SK-N-SH (cell line): Measurements from ENCODE around the gene PLXNA4. TPM values are rescaled to one million over a fixed set of nuclear protein-coding genes. Genes with fewer than 3 reads are reported as not detected.

Experiments used
- CTCF ChIA-PET: fragments of 300-600, 350-600 bp; formaldehyde crosslinking; extraction: SDS; loops from one replicate; lab custom pipeline; 2021; lab: Yijun Ruan, JAX
- POLR2A ChIA-PET: fragments of 350-600 bp; sonication (Branson Sonifier 250); formaldehyde crosslinking; extraction: SDS; loops from one replicate; lab custom pipeline; 2020; ENCODE audit warnings: antibody characterized with exemption, inconsistent platforms; lab: Yijun Ruan, JAX
- DNase-seq: peaks from one replicate; pipeline ENCODE4 v3.0.0; 2012
- H2AFZ ChIP-seq: fragments of 200-600 bp; sonication (generic); 2 replicates; pipeline ENCODE4 v1.8.1; 2016; ENCODE audit warnings: antibody characterized with exemption, mild to moderate bottlenecking, low read depth
- H3F3A ChIP-seq: fragments of 200-600 bp; sonication (generic); replicated peaks from 2 replicates; pipeline ENCODE3; 2016; ENCODE audit warnings: antibody characterized with exemption, mild to moderate bottlenecking; ENCODE audit not compliant: insufficient read depth
- H3K27ac ChIP-seq, 2 experiments: fragments of 200-500 bp in 1 of 2; fragments of 200-600 bp in 1 of 2; sonication (Bioruptor generic) in 1 of 2; sonication (generic), shearing (Covaris generic) in 1 of 2; 2 replicates each; pipeline versions ENCODE4 v1.5.1 to v1.6.1; 2014 to 2016; ENCODE audit warnings: low read depth in 2 of 2, inconsistent platforms in 1 of 2, low read length in 1 of 2, mild to moderate bottlenecking in 1 of 2, mixed read lengths in 1 of 2
- H3K27me3 ChIP-seq: fragments of 200-600 bp; sonication (generic), shearing (Covaris generic); 2 replicates; pipeline ENCODE4 v1.6.1; 2016; ENCODE audit warnings: mixed run types; ENCODE audit not compliant: insufficient read depth
- H3K36me3 ChIP-seq, 2 experiments: fragments of 200-500 bp in 1 of 2; fragments of 200-600 bp in 1 of 2; sonication (Bioruptor generic) in 1 of 2; sonication (generic) in 1 of 2; replicated peaks in 1 of 2; 2 replicates each; pipeline versions ENCODE3 to v1.5.1; 2014 to 2016; ENCODE audit warnings: low read length in 1 of 2, mild to moderate bottlenecking in 1 of 2; ENCODE audit not compliant: insufficient read depth in 2 of 2, control insufficient read depth in 1 of 2
- H3K4me1 ChIP-seq, 2 experiments: fragments of 200-500 bp in 1 of 2; fragments of 200-600 bp in 1 of 2; sonication (Bioruptor generic) in 1 of 2; sonication (generic), shearing (Covaris generic) in 1 of 2; 2 replicates each; pipeline versions ENCODE4 v1.5.1 to v1.6.1; 2014 to 2016; ENCODE audit warnings: low read depth in 1 of 2, low read length in 1 of 2, mixed run types in 1 of 2; ENCODE audit not compliant: insufficient read depth in 2 of 2, control insufficient read depth in 1 of 2
- H3K4me2 ChIP-seq: fragments of 200-600 bp; sonication (generic), shearing (Covaris generic); 2 replicates; pipeline ENCODE4 v1.6.1; 2017; ENCODE audit warnings: mixed run types
- H3K4me3 ChIP-seq, 2 experiments: fragments of 200-500 bp in 1 of 2; fragments of 200-600 bp in 1 of 2; sonication (Bioruptor generic) in 1 of 2; sonication (generic), shearing (Covaris generic) in 1 of 2; 2 replicates each; pipeline versions ENCODE4 v1.5.1 to v1.8.1; 2014 to 2016; ENCODE audit warnings: low read depth in 2 of 2, inconsistent platforms in 1 of 2, low read length in 1 of 2, mild to moderate bottlenecking in 1 of 2, mixed read lengths in 1 of 2, moderate library complexity in 1 of 2
- H3K79me2 ChIP-seq: fragments of 200-600 bp; sonication (generic); 2 replicates; pipeline ENCODE4 v1.8.1; 2017; ENCODE audit warnings: mild to moderate bottlenecking; ENCODE audit not compliant: insufficient read depth
- H3K9ac ChIP-seq: fragments of 200-600 bp; sonication (generic); 2 replicates; pipeline ENCODE4 v1.6.1; 2017; ENCODE audit warnings: mixed run types
- H3K9me2 ChIP-seq: fragments of 200-600 bp; sonication (generic); 2 replicates; pipeline ENCODE4 v1.6.1; 2017; ENCODE audit warnings: mixed run types
- H3K9me3 ChIP-seq: fragments of 200-600 bp; sonication (generic); 2 replicates; pipeline ENCODE4 v1.6.1; 2017; ENCODE audit warnings: mixed run types, mild to moderate bottlenecking, moderate library complexity
- H4K20me1 ChIP-seq: fragments of 200-600 bp; sonication (generic); 2 replicates; pipeline ENCODE4 v1.6.1; 2017; ENCODE audit warnings: mild to moderate bottlenecking, mixed run types; ENCODE audit not compliant: insufficient read depth
- CHD2 ChIP-seq: fragments of 150-350 bp; IDR thresholded peaks from 2 replicates; pipeline ENCODE4 v1.6.1; 2018; ENCODE audit warnings: low read length; ENCODE audit not compliant: partially characterized antibody
- EP300 ChIP-seq, 2 experiments: IDR thresholded peaks; 2 replicates each; pipeline versions ENCODE4 v1.4.0 to v1.6.1; 2012; ENCODE audit warnings: borderline replicate concordance in 1 of 2, low read depth in 1 of 2, low read length in 1 of 2
- FOXM1 ChIP-seq: IDR thresholded peaks from 2 replicates; pipeline ENCODE4 v1.4.0; 2012; ENCODE audit warnings: low read depth, mild to moderate bottlenecking
- GABPA ChIP-seq: IDR thresholded peaks from 2 replicates; pipeline ENCODE4 v1.4.0; 2012; ENCODE audit warnings: low read depth, mild to moderate bottlenecking
- NFIC ChIP-seq: IDR thresholded peaks from 2 replicates; pipeline ENCODE4 v1.4.0; 2012; ENCODE audit warnings: borderline replicate concordance
- NRF1 ChIP-seq: IDR thresholded peaks from 2 replicates; pipeline ENCODE4 v1.6.1; 2012; ENCODE audit warnings: low read depth, mild to moderate bottlenecking, low read length
- POLR2AphosphoS5 ChIP-seq: IDR thresholded peaks from 2 replicates; pipeline ENCODE4 v1.6.1; 2012; ENCODE audit warnings: low read depth, low read length
- RCOR1 ChIP-seq: fragments of 150-350 bp; IDR thresholded peaks from 2 replicates; pipeline ENCODE4 v1.6.1; 2017; ENCODE audit warnings: antibody characterized with exemption, low read length
- RFX5 ChIP-seq: IDR thresholded peaks from 2 replicates; pipeline ENCODE4 v1.6.1; 2012; ENCODE audit warnings: mild to moderate bottlenecking, improper control_type of control experiment, low read length
- RXRA ChIP-seq: IDR thresholded peaks from 2 replicates; pipeline ENCODE4 v1.4.0; 2012; ENCODE audit warnings: low read depth, mild to moderate bottlenecking, borderline replicate concordance
- WGBS: methylation state at CpG from one replicate; pipeline ENCODE4 v1.1.6; 2017; ENCODE audit warnings: low lambda C conversion rate; 5-methylcytosine and 5-hydroxymethylcytosine counted together
- polyA plus RNA-seq, 3 experiments: library from polyadenylated mRNA; depleted of rRNA; stranded (reverse); fragments of >200 nt; gene quantifications; 2 replicates each; pipeline ENCODE4 v1.2.3, GENCODE V29; 2012
- TF ChIP-seq, protein P1 (sequence below): IDR thresholded peaks from 2 replicates; pipeline ENCODE4 v1.6.1; 2012; ENCODE audit warnings: mild to moderate bottlenecking, low read depth, low read length, moderate library complexity
- TF ChIP-seq, protein P2 (sequence below): IDR thresholded peaks from 2 replicates; pipeline ENCODE4 v1.4.0; 2012; ENCODE audit warnings: low read depth, borderline replicate concordance

Gene PLXNA4
- polyA plus RNA-seq, 1 of the 3 experiments (the other 2 are of a cell fraction) = 2.4 TPM

GRCh38 chr7:132422502-132423111 lies 153.7 kb downstream of the PLXNA4 start (continued):
- TF ChIP-seq, protein P1, sequence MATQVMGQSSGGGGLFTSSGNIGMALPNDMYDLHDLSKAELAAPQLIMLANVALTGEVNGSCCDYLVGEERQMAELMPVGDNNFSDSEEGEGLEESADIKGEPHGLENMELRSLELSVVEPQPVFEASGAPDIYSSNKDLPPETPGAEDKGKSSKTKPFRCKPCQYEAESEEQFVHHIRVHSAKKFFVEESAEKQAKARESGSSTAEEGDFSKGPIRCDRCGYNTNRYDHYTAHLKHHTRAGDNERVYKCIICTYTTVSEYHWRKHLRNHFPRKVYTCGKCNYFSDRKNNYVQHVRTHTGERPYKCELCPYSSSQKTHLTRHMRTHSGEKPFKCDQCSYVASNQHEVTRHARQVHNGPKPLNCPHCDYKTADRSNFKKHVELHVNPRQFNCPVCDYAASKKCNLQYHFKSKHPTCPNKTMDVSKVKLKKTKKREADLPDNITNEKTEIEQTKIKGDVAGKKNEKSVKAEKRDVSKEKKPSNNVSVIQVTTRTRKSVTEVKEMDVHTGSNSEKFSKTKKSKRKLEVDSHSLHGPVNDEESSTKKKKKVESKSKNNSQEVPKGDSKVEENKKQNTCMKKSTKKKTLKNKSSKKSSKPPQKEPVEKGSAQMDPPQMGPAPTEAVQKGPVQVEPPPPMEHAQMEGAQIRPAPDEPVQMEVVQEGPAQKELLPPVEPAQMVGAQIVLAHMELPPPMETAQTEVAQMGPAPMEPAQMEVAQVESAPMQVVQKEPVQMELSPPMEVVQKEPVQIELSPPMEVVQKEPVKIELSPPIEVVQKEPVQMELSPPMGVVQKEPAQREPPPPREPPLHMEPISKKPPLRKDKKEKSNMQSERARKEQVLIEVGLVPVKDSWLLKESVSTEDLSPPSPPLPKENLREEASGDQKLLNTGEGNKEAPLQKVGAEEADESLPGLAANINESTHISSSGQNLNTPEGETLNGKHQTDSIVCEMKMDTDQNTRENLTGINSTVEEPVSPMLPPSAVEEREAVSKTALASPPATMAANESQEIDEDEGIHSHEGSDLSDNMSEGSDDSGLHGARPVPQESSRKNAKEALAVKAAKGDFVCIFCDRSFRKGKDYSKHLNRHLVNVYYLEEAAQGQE = no peak
- TF ChIP-seq, protein P2, sequence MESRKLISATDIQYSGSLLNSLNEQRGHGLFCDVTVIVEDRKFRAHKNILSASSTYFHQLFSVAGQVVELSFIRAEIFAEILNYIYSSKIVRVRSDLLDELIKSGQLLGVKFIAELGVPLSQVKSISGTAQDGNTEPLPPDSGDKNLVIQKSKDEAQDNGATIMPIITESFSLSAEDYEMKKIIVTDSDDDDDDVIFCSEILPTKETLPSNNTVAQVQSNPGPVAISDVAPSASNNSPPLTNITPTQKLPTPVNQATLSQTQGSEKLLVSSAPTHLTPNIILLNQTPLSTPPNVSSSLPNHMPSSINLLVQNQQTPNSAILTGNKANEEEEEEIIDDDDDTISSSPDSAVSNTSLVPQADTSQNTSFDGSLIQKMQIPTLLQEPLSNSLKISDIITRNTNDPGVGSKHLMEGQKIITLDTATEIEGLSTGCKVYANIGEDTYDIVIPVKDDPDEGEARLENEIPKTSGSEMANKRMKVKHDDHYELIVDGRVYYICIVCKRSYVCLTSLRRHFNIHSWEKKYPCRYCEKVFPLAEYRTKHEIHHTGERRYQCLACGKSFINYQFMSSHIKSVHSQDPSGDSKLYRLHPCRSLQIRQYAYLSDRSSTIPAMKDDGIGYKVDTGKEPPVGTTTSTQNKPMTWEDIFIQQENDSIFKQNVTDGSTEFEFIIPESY = no peak
- TF ChIP-seq NRF1 = no peak
- TF ChIP-seq GABPA = no peak
- no peak for TF ChIP-seq EP300 (IDR thresholded peaks at IDR 0.05; ENCODE audit: borderline replicate concordance in 1 of 2, low read depth in 1 of 2, low read length in 1 of 2)
- no peak for TF ChIP-seq POLR2AphosphoS5
- no peak for TF ChIP-seq RXRA
- no peak for TF ChIP-seq NFIC
- no peak for TF ChIP-seq FOXM1

DNA sequence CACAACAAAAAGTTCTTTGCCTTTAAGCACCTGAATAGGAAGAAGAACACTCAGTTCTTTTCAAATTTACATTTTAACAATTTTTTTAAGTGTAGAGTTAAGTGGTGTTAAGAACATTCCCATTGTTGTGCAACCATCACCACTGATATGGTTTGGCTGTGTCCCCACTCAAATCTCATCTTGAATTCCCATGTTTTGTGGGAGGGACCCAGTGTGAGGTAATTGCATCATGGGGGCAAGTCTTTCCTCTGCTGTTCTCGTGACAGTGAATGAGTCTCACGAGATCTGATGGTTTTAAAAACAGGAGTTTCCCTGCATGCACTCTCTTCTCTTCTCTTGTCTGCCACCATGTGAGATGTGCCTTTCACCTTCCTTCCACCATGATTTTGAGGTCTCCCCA lies 155.7 kb downstream of the PLXNA4 start:
- ChIA-PET CTCF (interaction anchor here (1.2 to 2.2 kb wide), 2 partner anchors 11 to 20 kb away, joined by 3 to 4 read pairs; no protein-coding TSS in a partner anchor), POLR2A (no interaction called here)
- H4K20me1 ChIP-seq = no peaks in the 10 kb centered on the region
- peaks cover 0 to 60% of the 10 kb centered on the region in 2 experiments; a peak in 2 of 4 replicates for H3K4me1 ChIP-seq
- no peaks in the 10 kb centered on the region for H3F3A ChIP-seq
- no peak overlapping the region for H3K4me2 ChIP-seq
- DNase-seq = no peak
- WGBS = 41% methylated on average over 2 of the region's 2 CpGs
- H2AFZ ChIP-seq = no peak overlapping the region
- H3K9me2 ChIP-seq = no peaks in the 10 kb centered on the region
- no peaks in the 10 kb centered on the region for H3K36me3 ChIP-seq
- TF ChIP-seq CHD2 = no peak
- TF ChIP-seq RFX5 = no peak
- no peak for TF ChIP-seq RCOR1
- TF ChIP-seq EP300 (IDR thresholded peaks at IDR 0.05; ENCODE audit: borderline replicate concordance in 1 of 2, low read depth in 1 of 2, low read length in 1 of 2) = no peak
- TF ChIP-seq, all 33 proteins: peak for 0
- Histone ChIP-seq H3K4me3 (no peak overlapping the region), H3K27ac (no peak overlapping the region), H3K9me3 (no peaks in the 10 kb centered on the region), H3K27me3 (no peaks in the 10 kb centered on the region), H3K9ac (no peak overlapping the region), H3K79me2 (no peaks in the 10 kb centered on the region)
